CD4-positive, alpha-beta T cell treated with Interleukin-17A for 1 hour (primary cell): ENCODE measurements around the gene MT3.
"Not testable (repeated sequence)": the region's sequence is repeated elsewhere in the genome, so short reads cannot be mapped to it uniquely, and the experiment has no call there.

ENCODE experiments used
- DNase-seq: peaks from one replicate; pipeline ENCODE4 v3.0.0-alpha.2; 2020

The MT3 gene

GRCh38 chr16:56580391-56581048 is 8.8 kb upstream of the MT3 start:
- no peak for DNase-seq

- not testable (repeated sequence) for DNase-seq
Observed at GRCh38 chr16:56582911-56583310, 6.4 kb upstream of the MT3 start.

GRCh38 chr16:56583351-56584168 is 5.8 kb upstream of the MT3 start:
- no peak for DNase-seq

- no peak for DNase-seq
Observed at GRCh38 chr16:56584276-56584675, 5.1 kb upstream of the MT3 start.

- DNase-seq = no peak
Observed at GRCh38 chr16:56588781-56589140, 567 bp upstream of the MT3 start.

GRCh38 chr16:56591377-56592060 is 2.2 kb downstream of the MT3 start:
- no peak for DNase-seq

- DNase-seq = no peak
Observed at GRCh38 chr16:56593573-56594291, 4.4 kb downstream of the MT3 start.

GRCh38 chr16:56594292-56594619 is 4.9 kb downstream of the MT3 start:
- no peak for DNase-seq

GRCh38 chr16:56600398-56600999 is 11.2 kb downstream of the MT3 start:
- peak; percentile 63 for DNase-seq

GRCh38 chr16:56601325-56601724 is 12.0 kb downstream of the MT3 start:
- DNase-seq = no peak

GRCh38 chr16:56603589-56603988 is 14.3 kb downstream of the MT3 start:
- DNase-seq = peak; percentile 32

GRCh38 chr16:56604966-56605365 is 15.6 kb downstream of the MT3 start:
- no peak for DNase-seq

- no peak for DNase-seq
Observed at GRCh38 chr16:56605475-56605874, 16.1 kb downstream of the MT3 start.

- no peak for DNase-seq
Observed at GRCh38 chr16:56606071-56606475, 16.7 kb downstream of the MT3 start.

GRCh38 chr16:56606476-56607108 is 17.3 kb downstream of the MT3 start:
- no peak for DNase-seq

- peak; percentile 30 for DNase-seq
Observed at GRCh38 chr16:56607109-56607618, 17.8 kb downstream of the MT3 start.

- no peak for DNase-seq
Observed at GRCh38 chr16:56607675-56608042, 18.3 kb downstream of the MT3 start.

- peak; percentile 85 for DNase-seq
Observed at GRCh38 chr16:56608043-56608875, 18.9 kb downstream of the MT3 start, which contains the start of gene MT2A. TSS of gene MT2A (plus strand) at chr16:56608584. CDS start at chr16:56608656, 72 bp downstream.

GRCh38 chr16:56608876-56609462 is 19.6 kb downstream of the MT3 start:
- no peak for DNase-seq

GRCh38 chr16:56609463-56609921 is 20.2 kb downstream of the MT3 start:
- peak; percentile 82 for DNase-seq
